HG03175 (cell line): ENCODE measurements around the gene OSBPL10.
"Not testable (repeated sequence)": the region's sequence is repeated elsewhere in the genome, so short reads cannot be mapped to it uniquely, and the experiment has no call there.

ENCODE experiments used
- ATAC-seq: cut with Tn5 transposase; IDR thresholded peaks from one replicate; pipeline ENCODE4 v1.9.1; 2021; ENCODE audit warnings: mild to moderate bottlenecking, moderate library complexity; ENCODE audit not compliant: unreplicated experiment

OSBPL10 gene

GRCh38 chr3:31723701-31724100 is 257.4 kb downstream of the OSBPL10 start:
- no peak for ATAC-seq

DNA sequence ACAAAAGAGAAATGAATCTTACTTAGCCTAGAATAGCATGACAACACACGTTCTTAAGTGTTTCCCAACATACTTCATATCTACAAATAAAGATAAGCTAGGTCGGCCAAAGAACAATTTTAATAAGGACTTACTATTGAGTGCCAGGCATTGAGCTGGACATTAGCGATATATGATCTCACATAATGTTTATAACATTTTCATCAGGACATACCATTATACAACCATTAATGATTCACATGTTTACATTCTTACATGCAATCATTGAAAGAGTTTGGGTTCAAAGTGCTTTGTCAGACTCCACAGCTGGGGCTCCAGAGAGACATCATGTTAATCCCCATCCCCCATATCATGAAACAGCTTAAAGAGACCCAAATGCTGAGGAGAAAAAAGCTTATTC is 259.4 kb downstream of the OSBPL10 start:
- no peak for ATAC-seq

DNA sequence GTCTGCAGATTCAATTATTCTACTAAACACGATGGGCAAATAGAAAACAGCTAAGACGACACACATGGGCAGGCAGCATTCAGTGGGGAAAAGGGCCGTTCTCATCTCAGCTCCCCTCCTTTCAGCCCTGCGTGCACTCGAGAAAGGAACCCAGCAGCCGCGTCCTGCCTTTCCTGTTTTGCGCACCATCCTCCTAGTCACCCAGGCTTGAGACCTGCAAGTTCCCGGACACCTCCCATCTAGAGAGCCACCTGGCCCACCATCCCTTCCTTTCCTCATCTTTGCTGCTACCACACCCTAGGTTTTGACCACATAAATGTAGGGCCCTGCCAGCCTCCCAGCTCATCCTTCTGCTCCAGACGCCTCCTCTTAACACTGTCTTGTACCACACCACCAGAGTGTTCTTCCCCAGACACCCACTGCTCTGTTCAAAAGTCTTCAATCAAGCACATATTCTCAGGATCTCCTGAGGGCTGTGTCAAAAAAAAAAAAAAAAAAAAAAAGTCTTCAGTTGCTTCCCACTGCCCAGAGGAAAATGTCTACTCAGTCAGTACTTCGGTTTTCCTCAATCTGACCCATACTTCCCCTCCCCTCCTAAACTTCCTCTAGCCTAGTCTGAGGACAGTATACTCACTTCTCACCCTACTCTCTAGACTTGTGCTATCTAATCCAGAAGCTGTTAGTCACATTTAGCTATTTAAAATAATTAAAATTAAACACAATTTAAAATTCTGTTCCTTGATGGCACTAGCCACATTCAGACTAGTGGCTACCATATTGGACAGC is 266.4 kb downstream of the OSBPL10 start:
- ATAC-seq = no peak

DNA sequence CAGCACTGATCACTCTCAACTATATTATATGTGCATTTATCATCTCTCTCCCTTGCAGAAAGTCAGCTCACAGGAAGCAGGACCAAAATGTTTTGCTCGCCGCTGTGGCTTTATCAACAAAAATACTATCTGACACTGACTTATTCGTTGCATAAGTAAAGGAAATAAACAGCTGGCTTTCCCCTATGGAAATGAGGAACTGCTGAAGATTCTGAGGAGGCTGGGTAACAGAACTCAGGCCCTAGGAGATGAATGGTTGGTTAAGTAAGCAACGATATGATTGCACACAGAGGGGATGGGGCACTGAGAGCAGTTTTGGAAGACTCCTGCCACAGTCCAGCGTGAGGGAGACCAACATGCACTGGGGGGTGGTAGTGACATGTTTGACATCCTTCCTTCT is 267.2 kb downstream of the OSBPL10 start:
- no peak for ATAC-seq

DNA sequence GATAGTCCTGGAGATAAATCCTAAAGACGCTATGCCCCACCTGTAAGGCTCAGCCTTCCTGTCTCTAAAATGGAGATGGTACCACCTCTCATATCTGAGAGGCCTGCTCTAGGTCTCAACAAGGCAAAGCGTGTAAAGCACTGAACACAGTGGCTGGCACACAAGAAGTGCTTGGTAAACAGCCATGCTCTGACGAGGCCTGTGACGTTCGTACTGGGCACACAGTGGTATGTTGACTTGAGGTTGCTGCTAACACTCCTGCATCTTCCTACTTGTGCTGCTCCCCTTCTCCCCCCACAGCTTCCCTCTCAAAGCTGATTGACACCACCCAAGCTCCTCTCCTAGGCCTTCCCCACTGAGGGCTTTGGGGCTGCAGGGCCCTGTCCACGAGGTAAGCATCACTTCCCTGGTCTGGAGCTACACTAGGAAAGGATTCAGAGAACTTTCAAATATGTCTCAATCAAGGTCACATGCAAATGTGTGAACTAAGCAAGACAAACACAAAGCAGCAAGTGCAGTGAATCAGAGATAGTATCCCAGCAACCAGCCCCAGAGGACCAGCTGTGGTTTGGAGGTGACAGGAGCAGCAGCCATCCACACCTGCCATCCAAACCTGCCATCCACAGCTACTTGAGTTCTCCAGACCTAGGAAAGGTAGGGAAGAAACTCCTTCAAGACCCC is 270.8 kb downstream of the OSBPL10 start:
- ATAC-seq = peak; percentile 76

DNA sequence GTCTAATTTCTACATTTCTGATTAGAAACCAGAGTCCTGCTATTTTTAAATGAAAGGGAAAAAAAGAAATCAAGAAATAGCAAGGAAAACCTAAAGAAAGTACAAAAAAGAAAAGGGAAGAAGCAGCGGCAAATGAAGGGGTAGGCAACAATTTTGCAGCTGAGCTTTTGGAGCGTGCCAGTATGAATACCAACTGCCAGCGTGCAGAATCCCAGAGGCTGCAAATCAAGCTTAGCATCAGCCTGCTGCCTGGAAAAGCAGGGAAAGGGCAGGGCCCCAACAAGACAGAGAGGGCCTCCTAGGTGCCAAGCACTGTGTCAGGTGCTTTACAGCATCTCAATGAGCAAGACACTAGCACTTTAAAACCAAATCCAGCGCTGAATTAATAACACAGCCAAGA is 271.5 kb downstream of the OSBPL10 start:
- no peak for ATAC-seq

GRCh38 chr3:31709005-31709404 is 272.1 kb downstream of the OSBPL10 start:
- ATAC-seq = no peak

DNA sequence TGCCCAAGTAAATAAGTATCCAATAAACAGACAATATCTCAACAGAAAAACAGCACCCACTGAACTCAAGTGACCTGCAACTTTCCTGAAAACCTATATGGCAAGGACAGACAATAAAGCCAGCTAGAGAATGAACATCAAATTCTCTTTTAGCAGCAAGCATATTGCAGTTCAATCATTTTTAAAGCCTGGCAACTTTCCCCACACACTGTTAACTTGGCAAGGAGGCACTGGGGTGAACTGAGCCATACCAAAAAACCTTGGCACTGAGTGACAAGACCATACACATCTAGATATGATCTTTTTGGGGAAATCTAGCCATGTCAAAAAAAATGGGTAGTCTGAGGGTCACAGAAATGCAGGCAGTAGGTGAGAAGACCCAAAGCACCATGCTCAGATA is 273.8 kb downstream of the OSBPL10 start:
- no peak for ATAC-seq

DNA sequence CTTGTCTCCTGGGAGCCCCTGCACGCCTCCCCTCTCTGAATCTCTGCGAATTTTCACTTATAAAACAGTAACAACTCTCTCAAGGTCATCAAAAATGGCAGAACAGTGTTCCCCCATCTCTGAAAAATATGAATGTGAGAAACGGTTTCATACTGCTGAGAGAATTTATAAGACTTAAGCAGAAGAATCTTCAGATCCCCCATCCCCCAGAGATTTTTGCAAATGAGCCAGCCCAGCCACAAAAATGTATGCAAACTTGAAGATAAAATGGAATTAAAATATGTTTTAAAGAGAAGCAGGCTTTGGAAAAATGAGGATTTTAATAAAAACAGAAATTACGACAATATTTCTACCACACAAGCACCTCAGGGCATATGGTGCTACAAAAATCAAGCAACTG is 275.3 kb downstream of the OSBPL10 start:
- ATAC-seq = no peak

DNA sequence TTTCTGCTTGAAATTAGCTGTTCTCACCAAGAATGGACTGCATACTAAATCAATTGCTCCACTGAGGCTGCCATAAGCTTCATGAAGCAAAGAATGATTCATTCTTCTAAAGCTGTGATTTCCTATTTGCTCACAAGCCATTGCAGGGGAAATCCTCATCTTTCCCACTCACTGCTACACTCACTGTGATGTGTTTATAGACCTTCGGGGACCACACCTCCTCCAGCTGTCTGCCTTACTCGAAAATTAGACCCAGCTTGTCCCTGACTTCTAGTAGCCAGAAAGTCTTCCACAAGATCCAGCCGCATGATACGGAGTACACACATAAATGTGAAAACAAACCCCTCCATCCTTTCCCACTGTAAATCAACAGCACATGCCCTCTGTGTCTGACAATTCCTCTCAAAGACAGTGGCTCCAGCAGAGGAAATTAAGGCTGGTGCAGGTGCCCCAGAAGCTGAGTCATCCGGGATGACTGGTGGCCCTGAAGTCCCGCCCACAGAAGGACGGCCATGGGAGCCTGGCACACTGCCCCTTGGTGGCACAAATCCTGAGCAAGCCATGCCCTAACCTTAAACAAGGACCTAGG is 276.4 kb downstream of the OSBPL10 start:
- no peak for ATAC-seq

- no peak for ATAC-seq
Measured at GRCh38 chr3:31704156-31704555, 276.9 kb downstream of the OSBPL10 start.

DNA sequence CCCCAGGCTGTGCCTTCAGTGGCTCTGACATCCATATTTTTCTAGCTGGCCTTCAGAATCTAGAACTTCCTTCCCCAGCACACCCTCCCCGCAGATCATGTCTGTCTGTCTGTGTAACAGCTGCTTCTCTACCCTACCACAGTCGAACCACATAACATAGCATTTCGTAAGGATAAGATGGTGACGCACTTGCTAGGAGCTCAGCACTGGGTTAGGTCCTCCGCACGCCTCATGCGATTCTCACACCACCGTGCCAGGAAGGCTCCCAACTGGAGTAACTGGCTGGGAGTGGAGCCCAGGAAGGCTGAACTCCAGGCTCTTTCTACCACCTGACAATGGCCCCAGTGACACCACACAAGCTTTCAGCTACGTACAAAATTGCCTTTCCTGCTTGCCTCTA is 279.8 kb downstream of the OSBPL10 start:
- no peak for ATAC-seq

- ATAC-seq = no peak
Measured at GRCh38 chr3:31699309-31699953, 281.6 kb downstream of the OSBPL10 start.

GRCh38 chr3:31696815-31697548 is 284.1 kb downstream of the OSBPL10 start:
- no peak for ATAC-seq

- ATAC-seq = no peak
Measured at GRCh38 chr3:31696009-31696297, 285.1 kb downstream of the OSBPL10 start.

GRCh38 chr3:31695280-31696008 is 285.6 kb downstream of the OSBPL10 start:
- ATAC-seq = peak; percentile 60

DNA sequence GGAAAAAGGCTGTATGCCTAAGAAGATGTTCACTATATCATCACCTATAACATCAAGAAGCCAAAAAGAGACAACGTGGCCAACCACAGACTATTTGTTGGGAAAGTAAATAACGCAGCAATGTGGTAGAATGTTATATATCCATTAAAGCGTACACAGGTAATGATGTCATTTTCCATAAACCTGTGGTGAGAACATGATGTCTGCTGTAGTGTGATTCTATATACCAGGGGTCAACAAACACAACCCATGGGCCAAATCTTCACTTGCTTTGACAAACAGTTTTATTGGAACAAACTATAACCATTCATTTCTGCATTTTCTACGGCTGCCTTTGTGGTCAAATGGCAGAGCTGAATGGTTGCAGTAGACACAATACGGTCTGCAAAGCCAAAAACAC is 287.7 kb downstream of the OSBPL10 start:
- ATAC-seq = no peak

- ATAC-seq = no peak
Measured at GRCh38 chr3:31692751-31693150, 288.3 kb downstream of the OSBPL10 start.

DNA sequence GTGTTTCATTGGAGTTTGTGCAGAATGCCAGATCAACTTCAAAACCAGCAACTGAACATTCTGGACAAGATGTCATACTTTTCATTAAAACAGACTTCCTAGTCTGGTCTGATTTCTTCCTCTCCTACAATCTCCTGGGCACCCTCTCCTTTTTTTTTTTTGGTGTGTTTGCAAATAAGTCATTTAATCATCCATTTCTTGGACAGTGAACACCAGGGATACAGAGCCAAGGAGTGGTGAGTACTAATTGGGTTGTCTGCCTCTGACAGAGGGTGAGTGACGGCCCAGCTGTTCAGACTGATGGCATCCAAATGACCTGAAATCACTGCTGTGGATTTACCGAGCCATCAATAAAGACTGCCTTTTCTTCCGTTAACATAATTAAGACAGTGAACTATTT is 290.3 kb downstream of the OSBPL10 start:
- no peak for ATAC-seq

DNA sequence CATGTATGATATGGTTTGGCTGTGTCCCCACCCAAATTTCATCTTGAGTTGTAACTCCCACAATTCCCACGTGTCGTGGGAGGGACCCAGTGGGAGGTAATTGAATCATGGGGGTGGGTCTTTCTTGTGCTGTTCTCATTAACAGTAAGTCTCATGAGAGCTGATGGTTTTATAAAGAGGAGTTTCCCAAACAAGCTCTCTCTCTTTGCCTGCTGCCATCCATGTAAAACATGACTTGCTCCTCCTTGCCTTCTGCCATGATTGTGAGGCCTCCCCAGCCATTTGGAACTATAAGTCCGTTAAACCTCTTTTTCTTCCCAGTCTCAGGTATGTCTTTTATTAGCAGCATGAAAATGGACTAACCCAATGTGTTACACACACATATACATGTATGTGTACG is 291.5 kb downstream of the OSBPL10 start:
- not testable (repeated sequence) for ATAC-seq

GRCh38 chr3:31688984-31689383 is 292.1 kb downstream of the OSBPL10 start:
- no peak for ATAC-seq
